ENCODE measurements around the gene AHNAK2.

GRCh38 chr14:104931771-104932675 lies 46.2 kb downstream of the AHNAK2 start:
- TF ChIP-seq CTCF (IDR thresholded peaks at IDR 0.05) (no peak), EP300 (IDR thresholded peaks at IDR 0.05) (no peak), POLR2A (IDR thresholded peaks at IDR 0.05) (no peak), POLR2AphosphoS5 (IDR thresholded peaks at IDR 0.05) (no peak)
